ENCODE results near the gene KMT2B. TPM values are rescaled to one million over a fixed set of nuclear protein-coding genes. Genes with fewer than 3 reads are reported as not detected.
A peak's percentile ranks its signal among the peaks of the same experiment; 100 is the strongest.

Gene KMT2B
- total and polyA plus RNA-seq, 9 of the 15 experiments (the other 6 are each of a cell fraction or from before 2014, with no cell fraction given) = 0.63 to 43.9 (median 8.1) TPM

- TF ChIP-seq E2F6 (IDR thresholded peaks at IDR 0.05; ENCODE audit: borderline replicate concordance in 1 of 2, extremely low read depth in 1 of 2, insufficient read depth in 1 of 2, insufficient read length in 1 of 2, low read depth in 1 of 2, low read length in 1 of 2, poor library complexity in 1 of 2, severe bottlenecking in 1 of 2) (peak; percentile 17 to 46), ZBTB43 (CRISPR knock-in tag; IDR thresholded peaks at IDR 0.05) (no peak), FOXA3 (CRISPR knock-in tag; conservative IDR thresholded peaks at IDR 0.05 in 1 of 2, IDR thresholded peaks at IDR 0.05 in 1 of 2) (peak; percentile 20 to 25; a peak in 1 of 4 replicates), KHSRP (IDR thresholded peaks at IDR 0.05) (0 out of 2 replicates have a peak, but pooled peaks have one; percentile 29), C11orf30 (IDR thresholded peaks at IDR 0.05; ENCODE audit: low read depth) (peak; percentile 92), SMARCE1 (IDR thresholded peaks at IDR 0.05) (peak; percentile 84), MTA2 (IDR thresholded peaks at IDR 0.05; ENCODE audit: low read depth) (peak; percentile 90), PHF21A (IDR thresholded peaks at IDR 0.05; ENCODE audit: borderline replicate concordance, low read depth) (no peak), EP400 (IDR thresholded peaks at IDR 0.05) (peak; percentile 22; the same call in 1 of the 2 replicates), HES1 (IDR thresholded peaks at IDR 0.05; ENCODE audit: low read depth) (peak; percentile 41; the same call in 1 of the 2 replicates), ATF7 (IDR thresholded peaks at IDR 0.05) (peak; percentile 38; the same call in 1 of the 2 replicates), CTBP1 (IDR thresholded peaks at IDR 0.05; ENCODE audit: borderline replicate concordance) (peak; percentile 81), SMAD4 (CRISPR knock-in tag; conservative IDR thresholded peaks at IDR 0.05) (peak; percentile 41; the same call in 1 of the 2 replicates), FOXP4 (CRISPR knock-in tag; IDR thresholded peaks at IDR 0.05; ENCODE audit: borderline replicate concordance) (no peak), ZMIZ1 (IDR thresholded peaks at IDR 0.05; ENCODE audit: low read depth in 2 of 2, low read length in 2 of 2) (peak in 1 of 2 experiments; percentile 84; a peak in 2 of 4 replicates), BCL6 (CRISPR knock-in tag; IDR thresholded peaks at IDR 0.05) (no peak), ZNF384 (IDR thresholded peaks at IDR 0.05; ENCODE audit: low read depth, low read length) (0 out of 2 replicates have a peak, but pooled peaks have one; percentile 30), SMARCC2 (IDR thresholded peaks at IDR 0.05; ENCODE audit: low read depth) (peak; percentile 83), TCF3 (CRISPR knock-in tag; IDR thresholded peaks at IDR 0.05) (peak; percentile 92), MEF2A (IDR thresholded peaks at IDR 0.05; ENCODE audit: control insufficient read depth, low read depth, low read length) (0 out of 2 replicates have a peak, but pooled peaks have one; percentile 4)
Measured at GRCh38 chr19:35671818-35672217, 46.0 kb upstream of the KMT2B start (continued).

Data from K562 (cell line).